T-helper 17 cell (primary cell): ENCODE data around the gene TUBGCP6. TPM values are rescaled to one million over a fixed set of nuclear protein-coding genes. Genes with fewer than 3 reads are reported as not detected.

Experiments used
- ATAC-seq: fragments of 150-1000 bp; cut with Tn5 transposase; 2 replicates; pipeline ENCODE4 v1.10.0; 2021; ENCODE audit warnings: mild to moderate bottlenecking, moderate library complexity
- DNase-seq, 3 donors: peaks; one replicate each; pipeline versions ENCODE4 v3.0.0 to v3.0.0-alpha.2; 2020 to 2021
- H3K9me3 ChIP-seq: one replicate; pipeline ENCODE4 v1.7.0; 2013; ENCODE audit warnings: low read length, mild to moderate bottlenecking; ENCODE audit not compliant: control insufficient read depth, poor library complexity, severe bottlenecking
- H3K27ac Mint-ChIP-seq: one replicate; pipeline ENCODE4 v1.8.0; 2022; ENCODE audit warnings: mild to moderate bottlenecking, moderate library complexity, mixed read lengths
- H3K27me3 Mint-ChIP-seq: one replicate; pipeline ENCODE4 v1.8.0; 2022; ENCODE audit warnings: mixed read lengths
- H3K36me3 Mint-ChIP-seq: one replicate; pipeline ENCODE4 v1.8.0; 2022; ENCODE audit warnings: low read depth, mixed read lengths
- H3K4me1 Mint-ChIP-seq: one replicate; pipeline ENCODE4 v1.8.0; 2022; ENCODE audit warnings: mild to moderate bottlenecking, mixed read lengths
- H3K4me3 Mint-ChIP-seq: one replicate; pipeline ENCODE4 v1.8.0; 2022; ENCODE audit warnings: mild to moderate bottlenecking, moderate library complexity, mixed read lengths
- total RNA-seq, 4 donors: library from RNA in 2 of 4; stranded (reverse) in 2 of 4; gene quantifications; one replicate each; pipeline ENCODE4 v1.2.3 and lab custom pipeline; 2022 to 2026

The TUBGCP6 gene
- total RNA-seq, 2 donors from 2014 or later = 110 to 122 TPM

GRCh38 chr22:50246242-50247175 is 1.7 kb upstream of the TUBGCP6 start:
- Mint-ChIP-seq H3K4me1 (peaks cover 19% of the 10 kb centered on the region), H3K4me3 (peak overlapping the region; percentile 61), H3K27me3 (no peaks in the 10 kb centered on the region), H3K36me3 (peaks cover 2% of the 10 kb centered on the region), H3K27ac (peak overlapping the region; percentile 93)
- ATAC-seq = no peak
- no peaks in the 10 kb centered on the region for H3K9me3 ChIP-seq
- DNase-seq = no peak

- ATAC-seq (peak; percentile 30), DNase-seq (peak in 1 of 3 donors; percentile 67)
- Mint-ChIP-seq H3K4me3 (peak overlapping the region; percentile 94), H3K27me3 (no peaks in the 10 kb centered on the region), H3K36me3 (peaks cover 2% of the 10 kb centered on the region), H3K4me1 (peaks cover 25% of the 10 kb centered on the region), H3K27ac (peak overlapping the region; percentile 92)
- no peaks in the 10 kb centered on the region for H3K9me3 ChIP-seq
Measured at GRCh38 chr22:50245214-50246072, 620 bp upstream of the TUBGCP6 start.

GRCh38 chr22:50243685-50244419 is 971 bp downstream of the TUBGCP6 start:
- Mint-ChIP-seq H3K36me3 (peaks cover 2% of the 10 kb centered on the region), H3K27ac (peak overlapping the region; percentile 92), H3K4me1 (peaks cover 29% of the 10 kb centered on the region), H3K27me3 (no peaks in the 10 kb centered on the region), H3K4me3 (peak overlapping the region; percentile 94)
- DNase-seq (no peak), ATAC-seq (no peak)
- no peaks in the 10 kb centered on the region for H3K9me3 ChIP-seq

- peak overlapping the region; percentile 94 for H3K4me3 Mint-ChIP-seq
- peak overlapping the region; percentile 92 for H3K27ac Mint-ChIP-seq
- no peaks in the 10 kb centered on the region for H3K9me3 ChIP-seq
- peaks cover 2% of the 10 kb centered on the region for H3K36me3 Mint-ChIP-seq
- no peak for DNase-seq
- no peak for ATAC-seq
- peaks cover 27% of the 10 kb centered on the region for H3K4me1 Mint-ChIP-seq
- no peaks in the 10 kb centered on the region for H3K27me3 Mint-ChIP-seq
Measured at GRCh38 chr22:50242406-50242949, 2.3 kb downstream of the TUBGCP6 start.

GRCh38 chr22:50238755-50239154 is 6.1 kb downstream of the TUBGCP6 start:
- H3K9me3 ChIP-seq = no peaks in the 10 kb centered on the region
- Mint-ChIP-seq H3K27ac (no peak overlapping the region), H3K27me3 (no peaks in the 10 kb centered on the region), H3K4me1 (peaks cover 35% of the 10 kb centered on the region), H3K4me3 (no peak overlapping the region), H3K36me3 (peaks cover 2% of the 10 kb centered on the region)
- no peak for ATAC-seq
- no peak for DNase-seq

- Mint-ChIP-seq H3K27ac (peak overlapping the region; percentile 70), H3K27me3 (no peaks in the 10 kb centered on the region), H3K36me3 (peaks cover 2% of the 10 kb centered on the region), H3K4me1 (peaks cover 31% of the 10 kb centered on the region), H3K4me3 (no peak overlapping the region)
- H3K9me3 ChIP-seq = no peaks in the 10 kb centered on the region
- no peak for DNase-seq
- no peak for ATAC-seq
Measured at GRCh38 chr22:50236731-50237409, 8.0 kb downstream of the TUBGCP6 start.

- H3K4me3 Mint-ChIP-seq = no peak overlapping the region
- no peak for DNase-seq
- no peak for ATAC-seq
- H3K36me3 Mint-ChIP-seq = peaks cover 5% of the 10 kb centered on the region
- H3K9me3 ChIP-seq = no peaks in the 10 kb centered on the region
- H3K4me1 Mint-ChIP-seq = peaks cover 26% of the 10 kb centered on the region
- peak overlapping the region; percentile 63 for H3K27ac Mint-ChIP-seq
- no peaks in the 10 kb centered on the region for H3K27me3 Mint-ChIP-seq
Measured at GRCh38 chr22:50233223-50233622, 11.6 kb downstream of the TUBGCP6 start.

- peaks cover 5% of the 10 kb centered on the region for H3K36me3 Mint-ChIP-seq
- peaks cover 22% of the 10 kb centered on the region for H3K4me1 Mint-ChIP-seq
Measured at GRCh38 chr22:50232481-50233151, 12.2 kb downstream of the TUBGCP6 start.

GRCh38 chr22:50229370-50229769 is 15.5 kb downstream of the TUBGCP6 start:
- no peak for DNase-seq
- no peak for ATAC-seq
- H3K4me1 Mint-ChIP-seq = peaks cover 15% of the 10 kb centered on the region

More at GRCh38 chr22:50232481-50233151, 12.2 kb downstream of the TUBGCP6 start:
- Mint-ChIP-seq H3K27ac (no peak overlapping the region), H3K4me3 (no peak overlapping the region), H3K27me3 (no peaks in the 10 kb centered on the region)
- H3K9me3 ChIP-seq = no peaks in the 10 kb centered on the region
- DNase-seq = no peak
- ATAC-seq = no peak

GRCh38 chr22:50228366-50228765 is 16.5 kb downstream of the TUBGCP6 start:
- DNase-seq = no peak
- Mint-ChIP-seq H3K27ac (peak overlapping the region; percentile 47), H3K4me3 (no peak overlapping the region), H3K27me3 (no peaks in the 10 kb centered on the region), H3K36me3 (peaks cover 2% of the 10 kb centered on the region), H3K4me1 (peaks cover 9% of the 10 kb centered on the region)
- no peak for ATAC-seq
- H3K9me3 ChIP-seq = no peaks in the 10 kb centered on the region

More at GRCh38 chr22:50229370-50229769, 15.5 kb downstream of the TUBGCP6 start:
- no peaks in the 10 kb centered on the region for H3K9me3 ChIP-seq
- Mint-ChIP-seq H3K27ac (no peak overlapping the region), H3K27me3 (no peaks in the 10 kb centered on the region), H3K36me3 (peaks cover 5% of the 10 kb centered on the region), H3K4me3 (no peak overlapping the region)

- ATAC-seq = no peak
Measured at GRCh38 chr22:50227579-50228215, 17.1 kb downstream of the TUBGCP6 start.

More at GRCh38 chr22:50227579-50228215, 17.1 kb downstream of the TUBGCP6 start:
- DNase-seq = no peak
- Mint-ChIP-seq H3K4me3 (no peak overlapping the region), H3K4me1 (peaks cover 9% of the 10 kb centered on the region), H3K36me3 (peaks cover 2% of the 10 kb centered on the region), H3K27ac (no peak overlapping the region), H3K27me3 (no peaks in the 10 kb centered on the region)
- no peaks in the 10 kb centered on the region for H3K9me3 ChIP-seq
